H9 (cell line): ENCODE results near the gene GRK4. TPM values are rescaled to one million over a fixed set of nuclear protein-coding genes. Genes with fewer than 3 reads are reported as not detected.

Experiments used
- DNase-seq: peaks from one replicate; pipeline ENCODE4 v3.0.0-alpha.2; 2017
- H2AFZ ChIP-seq: one replicate; pipeline ENCODE4 v1.6.1; 2013; ENCODE audit warnings: mild to moderate bottlenecking, low read length, control low read depth, moderate library complexity
- H2AK5ac ChIP-seq: 2 replicates; pipeline ENCODE4 v1.6.1; 2013; ENCODE audit warnings: low read length, control low read depth, mixed read lengths; ENCODE audit not compliant: insufficient read length
- H2BK120ac ChIP-seq: one replicate; pipeline ENCODE4 v1.6.1; 2013; ENCODE audit warnings: low read depth, mild to moderate bottlenecking, low read length, control low read depth, inconsistent platforms; ENCODE audit not compliant: poor library complexity, severe bottlenecking
- H2BK12ac ChIP-seq: 2 replicates; pipeline ENCODE4 v1.6.1; 2013; ENCODE audit warnings: low read length, control low read depth, mixed read lengths, low read depth; ENCODE audit not compliant: insufficient read length
- H2BK15ac ChIP-seq: 2 replicates; pipeline ENCODE4 v1.6.1; 2013; ENCODE audit warnings: low read depth, low read length, control low read depth
- H2BK20ac ChIP-seq: one replicate; pipeline ENCODE4 v1.6.1; 2013; ENCODE audit warnings: low read depth, mild to moderate bottlenecking, low read length, control low read depth, inconsistent platforms; ENCODE audit not compliant: poor library complexity, severe bottlenecking
- H2BK5ac ChIP-seq: 2 replicates; pipeline ENCODE4 v1.6.1; 2013; ENCODE audit warnings: low read length, control low read depth, mixed read lengths; ENCODE audit not compliant: insufficient read length
- H3K14ac ChIP-seq: 2 replicates; pipeline ENCODE4 v1.6.1; 2013; ENCODE audit warnings: low read length, control low read depth; ENCODE audit not compliant: insufficient read depth
- H3K18ac ChIP-seq: 2 replicates; pipeline ENCODE4 v1.6.1; 2013; ENCODE audit warnings: low read depth, mild to moderate bottlenecking, mixed read lengths, low read length, control low read depth; ENCODE audit not compliant: insufficient read length
- H3K23ac ChIP-seq: 2 replicates; pipeline ENCODE4 v1.6.1; 2013; ENCODE audit warnings: low read length, control low read depth, mixed read lengths, low read depth; ENCODE audit not compliant: insufficient read length
- H3K23me2 ChIP-seq: 2 replicates; pipeline ENCODE4 v1.6.1; 2013; ENCODE audit warnings: low read depth, mild to moderate bottlenecking, mixed read lengths, low read length, control low read depth; ENCODE audit not compliant: insufficient read length, poor library complexity, severe bottlenecking
- H3K27ac ChIP-seq: 2 replicates; pipeline ENCODE4 v1.5.1; 2013; ENCODE audit warnings: low read length, control low read depth, mixed read lengths, low read depth; ENCODE audit not compliant: insufficient read length
- H3K27me3 ChIP-seq: 2 replicates; pipeline ENCODE4 v1.6.1; 2013; ENCODE audit warnings: low read length, control low read depth, inconsistent platforms; ENCODE audit not compliant: insufficient read depth
- H3K4ac ChIP-seq: 2 replicates; pipeline ENCODE4 v1.6.1; 2013; ENCODE audit warnings: low read depth, mild to moderate bottlenecking, control low read depth, inconsistent platforms, low read length, moderate library complexity
- H3K4me1 ChIP-seq: 2 replicates; pipeline ENCODE4 v1.6.1; 2013; ENCODE audit warnings: low read length, control low read depth, inconsistent platforms; ENCODE audit not compliant: insufficient read depth
- H3K4me2 ChIP-seq: 2 replicates; pipeline ENCODE4 v1.6.1; 2013; ENCODE audit warnings: low read length, control low read depth, mixed read lengths; ENCODE audit not compliant: insufficient read length, insufficient read depth
- H3K56ac ChIP-seq: 2 replicates; pipeline ENCODE4 v1.6.1; 2013; ENCODE audit warnings: low read depth, mild to moderate bottlenecking, mixed read lengths, low read length, control low read depth; ENCODE audit not compliant: insufficient read length
- H3K79me1 ChIP-seq: 2 replicates; pipeline ENCODE4 v1.6.1; 2013; ENCODE audit warnings: low read depth, mild to moderate bottlenecking, moderate library complexity, low read length, control low read depth, inconsistent platforms; ENCODE audit not compliant: insufficient read depth, poor library complexity, severe bottlenecking
- H3K79me2 ChIP-seq: 2 replicates; pipeline ENCODE4 v1.6.1; 2013; ENCODE audit warnings: low read length, control low read depth, inconsistent platforms; ENCODE audit not compliant: insufficient read depth
- H3K9ac ChIP-seq: 2 replicates; pipeline ENCODE4 v1.6.1; 2013; ENCODE audit warnings: low read length, control low read depth, mixed read lengths; ENCODE audit not compliant: insufficient read length; ENCODE audit errors: extremely low read depth
- H3K9me3 ChIP-seq: one replicate; pipeline ENCODE4 v1.6.1; 2013; ENCODE audit warnings: low read depth, low read length, inconsistent platforms; ENCODE audit not compliant: control insufficient read depth
- H3T11ph ChIP-seq: one replicate; pipeline ENCODE4 v1.6.1; 2013; ENCODE audit warnings: mild to moderate bottlenecking, low read length, control low read depth, inconsistent platforms
- H4K20me1 ChIP-seq: one replicate; pipeline ENCODE4 v1.6.1; 2013; ENCODE audit not compliant: control insufficient read depth, insufficient read length, insufficient read depth
- H4K5ac ChIP-seq: 2 replicates; pipeline ENCODE4 v1.6.1; 2013; ENCODE audit warnings: low read depth, mild to moderate bottlenecking, mixed read lengths, low read length, control low read depth; ENCODE audit not compliant: insufficient read length
- H4K8ac ChIP-seq: replicated peaks from 2 replicates; pipeline ENCODE4 v1.6.1; 2013; ENCODE audit warnings: low read length, control low read depth, mixed read lengths, low read depth; ENCODE audit not compliant: insufficient read length
- H4K91ac ChIP-seq: 2 replicates; pipeline ENCODE4 v1.6.1; 2013; ENCODE audit warnings: low read depth, mild to moderate bottlenecking, moderate library complexity, mixed read lengths, low read length, control low read depth; ENCODE audit not compliant: insufficient read length
- H3K27ac Mint-ChIP-seq, 3 experiments: 2 replicates in 2 of 3; 3 replicates in 1 of 3; pipeline ENCODE4 v1.8.0; 2020 to 2021; ENCODE audit warnings: mixed read lengths in 3 of 3, mild to moderate bottlenecking in 1 of 3, moderate library complexity in 1 of 3
- H3K27me3 Mint-ChIP-seq: 2 replicates; pipeline ENCODE4 v1.8.0; 2021; ENCODE audit warnings: low read depth, mild to moderate bottlenecking, moderate library complexity, mixed read lengths
- H3K36me3 Mint-ChIP-seq, 3 experiments: 2 replicates in 2 of 3; 3 replicates in 1 of 3; pipeline ENCODE4 v1.8.0; 2020 to 2021; ENCODE audit warnings: low read depth in 3 of 3, mixed read lengths in 3 of 3; ENCODE audit not compliant: insufficient read depth in 1 of 3
- H3K4me1 Mint-ChIP-seq, 2 experiments: 2 replicates each; pipeline ENCODE4 v1.8.0; 2020; ENCODE audit warnings: mixed read lengths in 2 of 2
- H3K4me3 Mint-ChIP-seq, 2 experiments: 2 replicates in 1 of 2; 3 replicates in 1 of 2; pipeline ENCODE4 v1.8.0; 2020 to 2021; ENCODE audit warnings: mild to moderate bottlenecking in 2 of 2, mixed read lengths in 2 of 2, moderate library complexity in 1 of 2
- H3K9me3 Mint-ChIP-seq, 2 experiments: 2 replicates in 1 of 2; 3 replicates in 1 of 2; pipeline ENCODE4 v1.8.0; 2020; ENCODE audit warnings: mild to moderate bottlenecking in 2 of 2, mixed read lengths in 2 of 2, moderate library complexity in 1 of 2
- WGBS: extraction: QIAGEN DNeasy Blood & Tissue Kit; methylation state at CpG from one replicate; pipeline ENCODE4 v1.1.7; 2013; ENCODE audit warnings: missing lambda C conversion rate, low lambda C conversion rate, mixed read lengths; ENCODE audit not compliant: insufficient read length; ENCODE audit errors: extremely low coverage; 5-methylcytosine and 5-hydroxymethylcytosine counted together
- total RNA-seq: library from RNA; stranded (reverse); gene quantifications from 2 replicates; pipeline ENCODE4 v1.2.1, GENCODE V29; 2021
- TF ChIP-seq, protein P1 (sequence below): fragments of 200-600 bp; sonication (generic); conservative IDR thresholded peaks from 3 replicates; pipeline ENCODE4 v1.8.0; 2021; ENCODE audit warnings: antibody characterized with exemption, mild to moderate bottlenecking

GRK4 gene
- total RNA-seq, 1 experiment from 2014 or later: 4.8 TPM

- Mint-ChIP-seq H3K36me3 (peaks cover 6 to 10% (median 7%) of the 10 kb centered on the region in 3 experiments), H3K4me3 (peak overlapping the region; percentile 82 to 94), H3K27ac (no peak overlapping the region), H3K27me3 (peaks cover 13% of the 10 kb centered on the region), H3K4me1 (peaks cover 19 to 20% of the 10 kb centered on the region in 2 experiments), H3K9me3 (no peaks in the 10 kb centered on the region; a peak in 2 of 5 replicates)
- Histone ChIP-seq H3K9ac (peak overlapping the region; percentile 0), H3K4ac (no peak overlapping the region), H3K23ac (no peak overlapping the region), H3K23me2 (no peaks in the 10 kb centered on the region), H3K56ac (no peak overlapping the region), H3K79me1 (no peaks in the 10 kb centered on the region), H4K20me1 (peaks cover 2% of the 10 kb centered on the region), H4K8ac (no peak overlapping the region), H4K5ac (no peak overlapping the region), H2AFZ (no peak overlapping the region), H3K4me1 (no peaks in the 10 kb centered on the region), H2BK120ac (no peak overlapping the region), H3T11ph (no peak overlapping the region), H2BK20ac (no peak overlapping the region), H3K27me3 (no peaks in the 10 kb centered on the region), H3K18ac (no peak overlapping the region), H2BK5ac (no peak overlapping the region), H3K79me2 (no peaks in the 10 kb centered on the region), H4K91ac (no peak overlapping the region), H3K27ac (no peak overlapping the region), H2BK12ac (no peak overlapping the region), H2BK15ac (no peak overlapping the region), H2AK5ac (no peak overlapping the region), H3K4me2 (peak overlapping the region; percentile 15), H3K9me3 (no peaks in the 10 kb centered on the region), H3K14ac (no peak overlapping the region)
- TF ChIP-seq, protein P1, sequence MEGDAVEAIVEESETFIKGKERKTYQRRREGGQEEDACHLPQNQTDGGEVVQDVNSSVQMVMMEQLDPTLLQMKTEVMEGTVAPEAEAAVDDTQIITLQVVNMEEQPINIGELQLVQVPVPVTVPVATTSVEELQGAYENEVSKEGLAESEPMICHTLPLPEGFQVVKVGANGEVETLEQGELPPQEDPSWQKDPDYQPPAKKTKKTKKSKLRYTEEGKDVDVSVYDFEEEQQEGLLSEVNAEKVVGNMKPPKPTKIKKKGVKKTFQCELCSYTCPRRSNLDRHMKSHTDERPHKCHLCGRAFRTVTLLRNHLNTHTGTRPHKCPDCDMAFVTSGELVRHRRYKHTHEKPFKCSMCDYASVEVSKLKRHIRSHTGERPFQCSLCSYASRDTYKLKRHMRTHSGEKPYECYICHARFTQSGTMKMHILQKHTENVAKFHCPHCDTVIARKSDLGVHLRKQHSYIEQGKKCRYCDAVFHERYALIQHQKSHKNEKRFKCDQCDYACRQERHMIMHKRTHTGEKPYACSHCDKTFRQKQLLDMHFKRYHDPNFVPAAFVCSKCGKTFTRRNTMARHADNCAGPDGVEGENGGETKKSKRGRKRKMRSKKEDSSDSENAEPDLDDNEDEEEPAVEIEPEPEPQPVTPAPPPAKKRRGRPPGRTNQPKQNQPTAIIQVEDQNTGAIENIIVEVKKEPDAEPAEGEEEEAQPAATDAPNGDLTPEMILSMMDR: no peak
- WGBS: no CpG with 5 or more reads among the region's 38 CpGs
- DNase-seq: no peak
These were observed 648 bp downstream of the GRK4 start for GRCh38 chr4:2963966-2964471.
